Adrenal gland (tissue), 12 donors: ENCODE results near the gene LILRA6. TPM values are rescaled to one million over a fixed set of nuclear protein-coding genes. Genes with fewer than 3 reads are reported as not detected.
A peak's percentile ranks its signal among the peaks of the same experiment; 100 is the strongest.

Experiments
- DNase-seq, 7 donors: peaks; one replicate each; pipeline ENCODE4 v3.0.0-alpha.2; 2019 to 2020
- H3K27ac ChIP-seq, 5 donors: fragments of 200-600 bp; sonication (generic) in 4 of 5; 1 replicate in 3 of 5; 2 replicates in 2 of 5; pipeline versions ENCODE4 v1.5.1 to v1.8.0; 2016 to 2020; ENCODE audit warnings: mild to moderate bottlenecking in 1 of 5
- H3K27me3 ChIP-seq: fragments of 200-600 bp; 2 replicates; pipeline ENCODE4 v1.8.0; 2021
- H3K36me3 ChIP-seq, 2 donors: fragments of 200-600 bp; replicated peaks in 1 of 2; 1 replicate in 1 of 2; 2 replicates in 1 of 2; pipeline versions ENCODE4 v1.5.1 to v1.8.0; 2018 to 2022
- H3K4me1 ChIP-seq, 2 donors: fragments of 200-600 bp; replicated peaks in 1 of 2; 1 replicate in 1 of 2; 2 replicates in 1 of 2; pipeline versions ENCODE4 v1.5.1 to v1.8.0; 2018 to 2021
- H3K4me3 ChIP-seq, 4 donors: fragments of 200-600 bp; sonication (generic) in 3 of 4; one replicate each; pipeline ENCODE4 v1.5.1; 2016 to 2018
- H3K9me3 ChIP-seq, 3 donors: fragments of 200-600 bp; sonication (generic) in 1 of 3; replicated peaks in 1 of 3; 1 replicate in 2 of 3; 2 replicates in 1 of 3; pipeline versions ENCODE4 v1.5.1 to v1.8.0; 2016 to 2021
- CTCF ChIP-seq, 6 experiments: fragments of 450-650 bp in 4 of 6; fragments of 200-600 bp in 2 of 6; sonication (generic) in 1 of 6; IDR thresholded peaks; 1 replicate in 5 of 6; 2 replicates in 1 of 6; pipeline versions ENCODE4 v1.5.1 to v1.8.0; 2016 to 2021; ENCODE audit warnings: antibody characterized with exemption in 6 of 6, mild to moderate bottlenecking in 2 of 6, moderate library complexity in 1 of 6
- POLR2A ChIP-seq, 2 donors: fragments of 450-650 bp; IDR thresholded peaks; one replicate each; pipeline ENCODE4 v1.6.1; 2017; ENCODE audit warnings: antibody characterized with exemption in 2 of 2, mild to moderate bottlenecking in 2 of 2, moderate library complexity in 1 of 2
- WGBS, 4 donors: extraction: QIAGEN DNeasy Blood & Tissue Kit in 2 of 4; methylation state at CpG; one replicate each; pipeline versions ENCODE4 v1.1.5 to v1.1.7; 2013 to 2017; 5-methylcytosine and 5-hydroxymethylcytosine counted together
- intact Hi-C, 2 donors: fragments of 100-400 bp; cut with DNase I; formaldehyde crosslinking; loops; one replicate each; pipeline versions ENCODE4 v1.14.1 to v1.15.0; 2022 to 2023
- polyA plus RNA-seq, 3 donors: library from polyadenylated mRNA; stranded (reverse); fragments of 200-250 nt in 2 of 3; fragments of 350-450 nt in 1 of 3; fragmentation: Illumina TruSeq in 1 of 3; extraction: RNeasy Lipid Tissue Mini Kit (QIAGEN cat#74804) in 1 of 3; gene quantifications; one replicate each; pipeline ENCODE4 v1.2.3, GENCODE V29; 2013 to 2014
- total RNA-seq, 9 donors: library from RNA; depleted of rRNA in 4 of 9; stranded (reverse); fragments of >200 nt in 4 of 9; fragments of 120-200 nt in 1 of 9; fragmentation: NEBNext Ultra II Directional in 1 of 9; extraction: Animal tissue kit (Norgen Biotek cat#: 25700) in 1 of 9; gene quantifications; one replicate each; pipeline versions ENCODE4 v1.1.0 to v1.2.4, GENCODE V29; 2013 to 2023
- donor health status: healthy with polysubstance abuse.
- donor health status: Bipolar disorder and iron deficiency.
- donor health status: DM: yes; HTN: yes; CAD: no.
- donor health status: DM: no; HTN: no; CAD: no.
- donor health status: DM: no; HTN: no; CAD: no.
- donor health status: DM: yes; HTN: yes; CAD: no.

Gene LILRA6
- total and polyA plus RNA-seq, 12 donors, result 0.30 to 9.3 (median 4.8) TPM

GRCh38 chr19:54253331-54254194 lies 11.0 kb upstream of the LILRA6 start:
- 71 to 80% (median 76%) methylated on average over 2 to 23 of the region's 23 CpGs for WGBS, 4 donors
- TF ChIP-seq CTCF (IDR thresholded peaks at IDR 0.05), result no peak
- Histone ChIP-seq H3K4me1 (peaks cover 7% of the 10 kb centered on the region in 2 donors), H3K27ac (no peak overlapping the region), H3K9me3 (no peaks in the 10 kb centered on the region), H3K36me3 (no peaks in the 10 kb centered on the region), H3K27me3 (no peaks in the 10 kb centered on the region), H3K4me3 (no peak overlapping the region)
- intact Hi-C loops, result no loop called here
- peak in 1 of 7 donors; percentile 23 for DNase-seq

- Histone ChIP-seq H3K36me3 (no peaks in the 10 kb centered on the region), H3K27me3 (no peaks in the 10 kb centered on the region), H3K4me3 (no peak overlapping the region), H3K4me1 (peaks cover 3 to 7% of the 10 kb centered on the region in 2 donors), H3K27ac (no peak overlapping the region), H3K9me3 (no peaks in the 10 kb centered on the region)
- intact Hi-C loops, result no loop called here
- DNase-seq, result no peak
- TF ChIP-seq POLR2A (IDR thresholded peaks at IDR 0.05) (no peak), CTCF (IDR thresholded peaks at IDR 0.05) (no peak)
- WGBS, 4 donors, result 77 to 87% (median 83%) methylated on average over 8 to 11 of the region's 11 CpGs
Observed at GRCh38 chr19:54252845-54253244, 10.3 kb upstream of the LILRA6 start.

GRCh38 chr19:54252243-54252642 lies 9.7 kb upstream of the LILRA6 start:
- no peaks in the 10 kb centered on the region for H3K27me3 ChIP-seq
- H3K27ac ChIP-seq, result no peak overlapping the region
- intact Hi-C loops, result no loop called here
- no peak for DNase-seq
- no peaks in the 10 kb centered on the region for H3K9me3 ChIP-seq
- no peak overlapping the region for H3K4me3 ChIP-seq
- no peaks in the 10 kb centered on the region for H3K36me3 ChIP-seq
- no peak for TF ChIP-seq POLR2A (IDR thresholded peaks at IDR 0.05)
- TF ChIP-seq CTCF (IDR thresholded peaks at IDR 0.05), result no peak
- 79 to 84% (median 83%) methylated on average over 7 to 9 of the region's 9 CpGs for WGBS, 4 donors
- H3K4me1 ChIP-seq, result peaks cover 0 to under 1% of the 10 kb centered on the region in 2 donors

- H3K27ac ChIP-seq, result peak overlapping the region in 3 of 5 donors; percentile 26 to 82 (median 45)
- 45 to 64% (median 62%) methylated on average over 6 to 8 of the region's 8 CpGs for WGBS, 4 donors
- intact Hi-C loops, result no loop called here
- H3K27me3 ChIP-seq, result no peaks in the 10 kb centered on the region
- TF ChIP-seq POLR2A (IDR thresholded peaks at IDR 0.05) (peak in 1 of 2 donors; percentile 4), CTCF (IDR thresholded peaks at IDR 0.05) (no peak)
- no peak overlapping the region for H3K4me3 ChIP-seq
- H3K9me3 ChIP-seq, result no peaks in the 10 kb centered on the region
- no peaks in the 10 kb centered on the region for H3K36me3 ChIP-seq
- peak in 5 of 7 donors; percentile 41 to 70 (median 55) for DNase-seq
- no peaks in the 10 kb centered on the region for H3K4me1 ChIP-seq
Observed at GRCh38 chr19:54248016-54248601, 5.5 kb upstream of the LILRA6 start.
